Retina (tissue), 1 donor: ENCODE results near the gene BCL7A.
"Not testable (repeated sequence)": the region's sequence is repeated elsewhere in the genome, so short reads cannot be mapped to it uniquely, and the experiment has no call there.

Source experiments
- DNase-seq: peaks from one replicate; pipeline ENCODE4 v3.0.0-alpha.2; 2016

Gene BCL7A

GRCh38 chr12:122021822-122022392, at the start of gene BCL7A:
BCL7A (plus strand) TSS chr12:122021884; CDS start chr12:122022092, 208 bp downstream.
- DNase-seq, result peak; percentile 96

- DNase-seq, result no peak
These were observed 47.4 kb upstream of the BCL7A start for GRCh38 chr12:121974026-121974985.

GRCh38 chr12:121975021-121975420, 46.7 kb upstream of the BCL7A start:
- peak; percentile 83 for DNase-seq

- DNase-seq, result no peak
These were observed 44.7 kb upstream of the BCL7A start for GRCh38 chr12:121976950-121977349.

GRCh38 chr12:121980191-121980891, 41.3 kb upstream of the BCL7A start:
- no peak for DNase-seq

GRCh38 chr12:121980892-121981272, 40.8 kb upstream of the BCL7A start:
- no peak for DNase-seq

- no peak for DNase-seq
These were observed 40.2 kb upstream of the BCL7A start for GRCh38 chr12:121981456-121981855.

- DNase-seq, result no peak
These were observed 38.7 kb upstream of the BCL7A start for GRCh38 chr12:121982950-121983349.

GRCh38 chr12:121983536-121984210, 38.0 kb upstream of the BCL7A start:
- DNase-seq, result peak; percentile 48

- DNase-seq, result no peak
These were observed 35.0 kb upstream of the BCL7A start for GRCh38 chr12:121986489-121987245.

GRCh38 chr12:121988519-121988918, 33.2 kb upstream of the BCL7A start:
- DNase-seq, result not testable (repeated sequence)

- DNase-seq, result no peak
These were observed 32.2 kb upstream of the BCL7A start for GRCh38 chr12:121989276-121990113.

GRCh38 chr12:121990114-121990647, 31.5 kb upstream of the BCL7A start:
- no peak for DNase-seq

GRCh38 chr12:121990692-121991603, 30.7 kb upstream of the BCL7A start:
- peak; percentile 39 for DNase-seq

- DNase-seq, result no peak
These were observed 29.4 kb upstream of the BCL7A start for GRCh38 chr12:121992059-121992879.

GRCh38 chr12:121996050-121996944, 25.4 kb upstream of the BCL7A start:
- DNase-seq, result no peak

GRCh38 chr12:121996945-121997612, 24.6 kb upstream of the BCL7A start:
- DNase-seq, result no peak
